ENCODE results near the gene KLHL18. TPM values are rescaled to one million over a fixed set of nuclear protein-coding genes. Genes with fewer than 3 reads are reported as not detected.
A peak's percentile ranks its signal among the peaks of the same experiment; 100 is the strongest.

Gene KLHL18
- total RNA-seq, 1 donor from 2014 or later = 41.8 TPM

GRCh38 chr3:47380601-47381316, 98.0 kb downstream of the KLHL18 start, which contains the start of gene PTPN23:
TSS of gene PTPN23 (plus strand) at chr3:47381021. CDS start at chr3:47381097, 76 bp downstream.
- H3K36me3 Mint-ChIP-seq (ENCODE audit: low read depth, unreplicated experiment) = peaks cover 15% of the 10 kb centered on the region
- peak within 1 kb of the TSS; percentile 99 for H3K4me3 Mint-ChIP-seq (ENCODE audit: unreplicated experiment)

GRCh38 chr3:47381317-47382157, 98.8 kb downstream of the KLHL18 start:
- no peak for TF ChIP-seq CTCF (IDR thresholded peaks at IDR 0.05; ENCODE audit: unreplicated experiment)
- peaks cover 35% of the 10 kb centered on the region for H3K4me1 Mint-ChIP-seq (ENCODE audit: unreplicated experiment)
- H3K27me3 Mint-ChIP-seq (ENCODE audit: unreplicated experiment) = peaks cover 6% of the 10 kb centered on the region
- peak overlapping the region; percentile 99 for H3K4me3 Mint-ChIP-seq (ENCODE audit: unreplicated experiment)
- H3K27ac Mint-ChIP-seq (ENCODE audit: unreplicated experiment) = peak overlapping the region; percentile 97
- DNase-seq (ENCODE audit: low spot score) = peak; percentile 82
- no peaks in the 10 kb centered on the region for H3K9me3 Mint-ChIP-seq (ENCODE audit: unreplicated experiment)
- peaks cover 15% of the 10 kb centered on the region for H3K36me3 Mint-ChIP-seq (ENCODE audit: low read depth, unreplicated experiment)

More at GRCh38 chr3:47380601-47381316, 98.0 kb downstream of the KLHL18 start, which contains the start of gene PTPN23:
- no peak for TF ChIP-seq CTCF (IDR thresholded peaks at IDR 0.05; ENCODE audit: unreplicated experiment)
- DNase-seq (ENCODE audit: low spot score) = peak; percentile 99
- H3K27me3 Mint-ChIP-seq (ENCODE audit: unreplicated experiment) = peaks cover 6% of the 10 kb centered on the region
- H3K4me1 Mint-ChIP-seq (ENCODE audit: unreplicated experiment) = peaks cover 35% of the 10 kb centered on the region
- H3K27ac Mint-ChIP-seq (ENCODE audit: unreplicated experiment) = peak within 1 kb of the TSS; percentile 98
- no peaks in the 10 kb centered on the region for H3K9me3 Mint-ChIP-seq (ENCODE audit: unreplicated experiment)

- no peaks in the 10 kb centered on the region for H3K9me3 Mint-ChIP-seq (ENCODE audit: unreplicated experiment)
- TF ChIP-seq CTCF (IDR thresholded peaks at IDR 0.05; ENCODE audit: unreplicated experiment) = no peak
- no peak overlapping the region for H3K27ac Mint-ChIP-seq (ENCODE audit: unreplicated experiment)
Observed at GRCh38 chr3:47384425-47384824, 101.7 kb downstream of the KLHL18 start.

GRCh38 chr3:47385007-47385406, 102.3 kb downstream of the KLHL18 start:
- H3K36me3 Mint-ChIP-seq (ENCODE audit: low read depth, unreplicated experiment) = peaks cover 12% of the 10 kb centered on the region
- no peak for TF ChIP-seq CTCF (IDR thresholded peaks at IDR 0.05; ENCODE audit: unreplicated experiment)
- no peak overlapping the region for H3K4me3 Mint-ChIP-seq (ENCODE audit: unreplicated experiment)
- no peak overlapping the region for H3K27ac Mint-ChIP-seq (ENCODE audit: unreplicated experiment)
- no peaks in the 10 kb centered on the region for H3K9me3 Mint-ChIP-seq (ENCODE audit: unreplicated experiment)
- H3K4me1 Mint-ChIP-seq (ENCODE audit: unreplicated experiment) = peaks cover 23% of the 10 kb centered on the region
- H3K27me3 Mint-ChIP-seq (ENCODE audit: unreplicated experiment) = no peaks in the 10 kb centered on the region
- no peak for DNase-seq (ENCODE audit: low spot score)

More at GRCh38 chr3:47384425-47384824, 101.7 kb downstream of the KLHL18 start:
- Mint-ChIP-seq H3K4me3 (ENCODE audit: unreplicated experiment) (no peak overlapping the region), H3K36me3 (ENCODE audit: low read depth, unreplicated experiment) (peaks cover 15% of the 10 kb centered on the region), H3K4me1 (ENCODE audit: unreplicated experiment) (peaks cover 29% of the 10 kb centered on the region), H3K27me3 (ENCODE audit: unreplicated experiment) (peaks cover 4% of the 10 kb centered on the region)
- no peak for DNase-seq (ENCODE audit: low spot score)
